ENCODE data around the gene C2orf68. TPM values are rescaled to one million over a fixed set of nuclear protein-coding genes. Genes with fewer than 3 reads are reported as not detected.
"Not testable (repeated sequence)": the region's sequence is repeated elsewhere in the genome, so short reads cannot be mapped to it uniquely, and the experiment has no call there.

The C2orf68 gene
- polyA plus RNA-seq, 1 donor: 44.1 TPM

GRCh38 chr2:85611217-85611704 is 605 bp downstream of the C2orf68 start:
- WGBS (ENCODE audit: insufficient coverage, low lambda C conversion rate): 60% methylated on average over 1 of the region's 24 CpGs
- peaks cover 12% of the 10 kb centered on the region for H3K4me1 ChIP-seq (ENCODE audit: control insufficient read depth, insufficient read depth, low read length)

GRCh38 chr2:85607268-85608215 is 4.3 kb downstream of the C2orf68 start:
- no peaks in the 10 kb centered on the region for H3K27me3 ChIP-seq (ENCODE audit: control insufficient read depth, insufficient read depth, low read length)
- WGBS (ENCODE audit: insufficient coverage, low lambda C conversion rate): no CpG with 5 or more reads among the region's 9 CpGs
- no peak overlapping the region for H3K4me3 ChIP-seq (ENCODE audit: low read length)
- peaks cover 15% of the 10 kb centered on the region for H3K4me1 ChIP-seq (ENCODE audit: control insufficient read depth, insufficient read depth, low read length)
- peaks cover 34% of the 10 kb centered on the region for H3K36me3 ChIP-seq (ENCODE audit: control insufficient read depth, insufficient read depth, low read length)
- no peak for DNase-seq
- peaks cover 2% of the 10 kb centered on the region for H3K9me3 ChIP-seq (ENCODE audit: control insufficient read depth, low read depth, low read length)
- no peak overlapping the region for H3K27ac ChIP-seq (ENCODE audit: low read length)

More at GRCh38 chr2:85611217-85611704, 605 bp downstream of the C2orf68 start:
- H3K27ac ChIP-seq (ENCODE audit: low read length): peak overlapping the region; percentile 90
- DNase-seq: no peak
- peak overlapping the region; percentile 74 for H3K4me3 ChIP-seq (ENCODE audit: low read length)
- H3K27me3 ChIP-seq (ENCODE audit: control insufficient read depth, insufficient read depth, low read length): no peaks in the 10 kb centered on the region
- H3K9me3 ChIP-seq (ENCODE audit: control insufficient read depth, low read depth, low read length): peaks cover 6% of the 10 kb centered on the region
- H3K36me3 ChIP-seq (ENCODE audit: control insufficient read depth, insufficient read depth, low read length): peaks cover 32% of the 10 kb centered on the region

GRCh38 chr2:85606116-85606455 is 5.8 kb downstream of the C2orf68 start:
- peak overlapping the region; percentile 40 for H3K27ac ChIP-seq (ENCODE audit: low read length)
- DNase-seq: no peak
- 90% methylated on average over 2 of the region's 7 CpGs for WGBS (ENCODE audit: insufficient coverage, low lambda C conversion rate)
- H3K36me3 ChIP-seq (ENCODE audit: control insufficient read depth, insufficient read depth, low read length): peaks cover 36% of the 10 kb centered on the region
- H3K4me3 ChIP-seq (ENCODE audit: low read length): no peak overlapping the region
- H3K4me1 ChIP-seq (ENCODE audit: control insufficient read depth, insufficient read depth, low read length): peaks cover 22% of the 10 kb centered on the region
- H3K27me3 ChIP-seq (ENCODE audit: control insufficient read depth, insufficient read depth, low read length): no peaks in the 10 kb centered on the region
- no peaks in the 10 kb centered on the region for H3K9me3 ChIP-seq (ENCODE audit: control insufficient read depth, low read depth, low read length)

GRCh38 chr2:85605406-85606115 is 6.3 kb downstream of the C2orf68 start:
- Histone ChIP-seq H3K9me3 (ENCODE audit: control insufficient read depth, low read depth, low read length) (no peaks in the 10 kb centered on the region), H3K4me3 (ENCODE audit: low read length) (no peak overlapping the region), H3K4me1 (ENCODE audit: control insufficient read depth, insufficient read depth, low read length) (peaks cover 20% of the 10 kb centered on the region), H3K27ac (ENCODE audit: low read length) (no peak overlapping the region), H3K27me3 (ENCODE audit: control insufficient read depth, insufficient read depth, low read length) (no peaks in the 10 kb centered on the region), H3K36me3 (ENCODE audit: control insufficient read depth, insufficient read depth, low read length) (peaks cover 41% of the 10 kb centered on the region)
- WGBS (ENCODE audit: insufficient coverage, low lambda C conversion rate): no CpG with 5 or more reads among the region's 4 CpGs
- DNase-seq: peak in 1 of 2 donors; percentile 27

GRCh38 chr2:85604568-85605339 is 7.1 kb downstream of the C2orf68 start:
- WGBS (ENCODE audit: insufficient coverage, low lambda C conversion rate): 80% methylated on average over 1 of the region's 6 CpGs
- H3K27me3 ChIP-seq (ENCODE audit: control insufficient read depth, insufficient read depth, low read length): no peaks in the 10 kb centered on the region
- no peak overlapping the region for H3K4me3 ChIP-seq (ENCODE audit: low read length)
- no peaks in the 10 kb centered on the region for H3K9me3 ChIP-seq (ENCODE audit: control insufficient read depth, low read depth, low read length)
- H3K36me3 ChIP-seq (ENCODE audit: control insufficient read depth, insufficient read depth, low read length): peaks cover 45% of the 10 kb centered on the region
- H3K27ac ChIP-seq (ENCODE audit: low read length): no peak overlapping the region
- H3K4me1 ChIP-seq (ENCODE audit: control insufficient read depth, insufficient read depth, low read length): peaks cover 14% of the 10 kb centered on the region
- DNase-seq: peak in 1 of 2 donors; percentile 2

GRCh38 chr2:85604133-85604444 is 7.8 kb downstream of the C2orf68 start:
- WGBS (ENCODE audit: insufficient coverage, low lambda C conversion rate): no CpG with 5 or more reads among the region's 3 CpGs

GRCh38 chr2:85602476-85603234 is 9.2 kb downstream of the C2orf68 start, which contains the start of gene TMEM150A:
Gene TMEM150A, minus strand, starts transcription at chr2:85602698. Its CDS starts 750 bp downstream, at chr2:85601948.
- H3K36me3 ChIP-seq (ENCODE audit: control insufficient read depth, insufficient read depth, low read length): peaks cover 43% of the 10 kb centered on the region
- no peaks in the 10 kb centered on the region for H3K9me3 ChIP-seq (ENCODE audit: control insufficient read depth, low read depth, low read length)
- H3K27me3 ChIP-seq (ENCODE audit: control insufficient read depth, insufficient read depth, low read length): no peaks in the 10 kb centered on the region
- H3K4me3 ChIP-seq (ENCODE audit: low read length): peak within 1 kb of the TSS; percentile 91
- H3K4me1 ChIP-seq (ENCODE audit: control insufficient read depth, insufficient read depth, low read length): peaks cover 21% of the 10 kb centered on the region
- peak within 1 kb of the TSS; percentile 69 for H3K27ac ChIP-seq (ENCODE audit: low read length)
- DNase-seq: peak; percentile 91 to 96
- no CpG with 5 or more reads among the region's 73 CpGs for WGBS (ENCODE audit: insufficient coverage, low lambda C conversion rate)

More at GRCh38 chr2:85604133-85604444, 7.8 kb downstream of the C2orf68 start:
- Histone ChIP-seq H3K36me3 (ENCODE audit: control insufficient read depth, insufficient read depth, low read length) (peaks cover 46% of the 10 kb centered on the region), H3K4me1 (ENCODE audit: control insufficient read depth, insufficient read depth, low read length) (peaks cover 14% of the 10 kb centered on the region)
- H3K27ac ChIP-seq (ENCODE audit: low read length); H3K9me3 ChIP-seq (ENCODE audit: control insufficient read depth, low read depth, low read length); H3K27me3 ChIP-seq (ENCODE audit: control insufficient read depth, insufficient read depth, low read length); H3K4me3 ChIP-seq (ENCODE audit: low read length); DNase-seq: not testable (repeated sequence)

GRCh38 chr2:85601771-85602475 is 9.9 kb downstream of the C2orf68 start:
- Histone ChIP-seq H3K9me3 (ENCODE audit: control insufficient read depth, low read depth, low read length) (no peaks in the 10 kb centered on the region), H3K4me3 (ENCODE audit: low read length) (peak overlapping the region; percentile 91), H3K36me3 (ENCODE audit: control insufficient read depth, insufficient read depth, low read length) (peaks cover 43% of the 10 kb centered on the region), H3K27ac (ENCODE audit: low read length) (peak overlapping the region; percentile 69), H3K4me1 (ENCODE audit: control insufficient read depth, insufficient read depth, low read length) (peaks cover 28% of the 10 kb centered on the region), H3K27me3 (ENCODE audit: control insufficient read depth, insufficient read depth, low read length) (no peaks in the 10 kb centered on the region)
- WGBS (ENCODE audit: insufficient coverage, low lambda C conversion rate): no CpG with 5 or more reads among the region's 36 CpGs
- DNase-seq: peak in 1 of 2 donors; percentile 62

All from large intestine (tissue), 3 donors.